ENCODE measurements around the gene CACNA1C.

GRCh38 chr12:2482938-2483660 is 430.3 kb downstream of the CACNA1C start:
- TF ChIP-seq CTCF (IDR thresholded peaks at IDR 0.05) (no peak), POLR2AphosphoS5 (IDR thresholded peaks at IDR 0.05) (no peak), POLR2A (IDR thresholded peaks at IDR 0.05) (no peak), EP300 (IDR thresholded peaks at IDR 0.05) (no peak)

All from upper lobe of left lung (tissue), 4 donors.